ENCODE data around the gene LRRC41.
"Not testable (repeated sequence)": the region's sequence is repeated elsewhere in the genome, so short reads cannot be mapped to it uniquely, and the experiment has no call there.

Gene LRRC41

GRCh38 chr1:46246136-46246535 lies 57.3 kb downstream of the LRRC41 start:
- not testable (repeated sequence) for DNase-seq (ENCODE audit: extremely low read depth in 1 of 2, low read depth in 1 of 2)

GRCh38 chr1:46244656-46245371 lies 58.6 kb downstream of the LRRC41 start:
- no peak for DNase-seq (ENCODE audit: extremely low read depth in 1 of 2, low read depth in 1 of 2)

GRCh38 chr1:46243831-46244230 lies 59.6 kb downstream of the LRRC41 start:
- DNase-seq (ENCODE audit: extremely low read depth in 1 of 2, low read depth in 1 of 2) = not testable (repeated sequence)

GRCh38 chr1:46242918-46243317 lies 60.5 kb downstream of the LRRC41 start:
- no peak for DNase-seq (ENCODE audit: extremely low read depth in 1 of 2, low read depth in 1 of 2)

- DNase-seq (ENCODE audit: extremely low read depth in 1 of 2, low read depth in 1 of 2) = not testable (repeated sequence)
Measured at GRCh38 chr1:46241733-46242132, 61.7 kb downstream of the LRRC41 start.

- DNase-seq (ENCODE audit: extremely low read depth in 1 of 2, low read depth in 1 of 2) = not testable (repeated sequence)
Measured at GRCh38 chr1:46238865-46239264, 64.6 kb downstream of the LRRC41 start.

GRCh38 chr1:46236882-46237281 lies 66.5 kb downstream of the LRRC41 start:
- DNase-seq (ENCODE audit: extremely low read depth in 1 of 2, low read depth in 1 of 2) = no peak

- not testable (repeated sequence) for DNase-seq (ENCODE audit: extremely low read depth in 1 of 2, low read depth in 1 of 2)
Measured at GRCh38 chr1:46231231-46231630, 72.2 kb downstream of the LRRC41 start.

Data from stimulated activated CD8-positive, alpha-beta memory T cell treated with anti-CD3 and anti-CD28 coated beads, Interleukin-7, amount 100 ng/mL, for 48 hours (primary cell).